ENCODE results near the gene JAG2. TPM values are rescaled to one million over a fixed set of nuclear protein-coding genes. Genes with fewer than 3 reads are reported as not detected.

The JAG2 gene
- total and polyA plus RNA-seq, 2 of the 4 experiments (the other 2 are of a cell fraction), result 0.18 to 0.58 TPM

DNA sequence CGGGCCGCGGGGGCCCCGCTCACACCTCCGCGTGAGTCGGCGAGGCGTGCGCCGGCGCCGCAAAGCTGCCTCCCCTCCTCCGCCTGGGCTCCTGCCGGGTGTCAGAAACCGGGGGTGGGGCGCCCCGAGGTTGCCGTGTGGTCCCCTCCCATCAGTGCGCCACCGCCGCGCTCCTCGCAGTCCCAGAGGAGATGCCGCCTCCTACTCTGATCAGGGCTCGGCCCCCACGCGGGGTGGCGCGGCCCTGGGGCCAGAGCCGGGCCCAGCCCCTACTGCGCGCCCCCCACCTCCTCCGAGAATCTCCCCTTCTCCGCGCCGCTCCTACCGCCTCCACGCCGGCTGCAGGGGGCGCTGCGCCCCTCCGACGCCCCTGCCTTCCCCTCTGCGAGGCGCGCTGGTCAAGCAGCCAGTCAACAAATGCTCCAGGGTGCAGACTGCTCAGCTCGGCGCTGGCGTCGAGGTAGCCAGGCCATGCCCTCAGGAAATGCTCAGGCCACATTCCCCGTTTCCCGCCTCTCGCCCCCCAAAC lies 467 bp upstream of the JAG2 start:
- Histone ChIP-seq H4K5ac (ENCODE audit: low read depth, low read length) (no peak overlapping the region), H3K36me3 (ENCODE audit: control insufficient read depth, insufficient read depth, low read length) (no peaks in the 10 kb centered on the region), H3K23ac (ENCODE audit: low read depth, low read length) (no peak overlapping the region), H3K56ac (ENCODE audit: extremely low read depth, insufficient read depth, low read length) (no peak overlapping the region), H3K9ac (ENCODE audit: low read depth, low read length) (no peak overlapping the region), H4K20me1 (ENCODE audit: insufficient read depth, low read length) (no peaks in the 10 kb centered on the region; the same call in 1 of the 2 replicates), H3K79me1 (ENCODE audit: low read depth in 1 of 2, low read length in 2 of 2) (no peaks in the 10 kb centered on the region), H3K4me3 (ENCODE audit: insufficient read depth, low read depth, low read length) (no peak overlapping the region), H4K91ac (ENCODE audit: insufficient read depth, low read depth, low read length) (no peak overlapping the region), H3K9me1 (ENCODE audit: insufficient read depth, low read length) (no peaks in the 10 kb centered on the region), H3K14ac (replicated peaks; ENCODE audit: low read depth, low read length) (no peak overlapping the region), H2AK9ac (replicated peaks; ENCODE audit: low read depth, low read length, poor library complexity) (no peak overlapping the region), H2AK5ac (ENCODE audit: low read depth, low read length) (no peak overlapping the region), H3K9me3 (ENCODE audit: control insufficient read depth, insufficient read depth, low read length) (no peaks in the 10 kb centered on the region), H2BK20ac (ENCODE audit: low read depth, low read length) (no peak overlapping the region), H2BK5ac (ENCODE audit: low read depth, low read length, poor library complexity, severe bottlenecking) (no peak overlapping the region), H3K27me3 (ENCODE audit: control insufficient read depth, insufficient read depth, low read length) (peaks cover 52% of the 10 kb centered on the region), H2AFZ (replicated peaks; ENCODE audit: low read length, poor library complexity) (peak overlapping the region; percentile 21), H2BK120ac (ENCODE audit: low read depth, low read length) (no peak overlapping the region), H4K8ac (ENCODE audit: low read depth in 2 of 2, low read length in 2 of 2) (no peak overlapping the region), H3K27ac (ENCODE audit: insufficient read depth, low read length) (no peak overlapping the region), H3K4me2 (ENCODE audit: low read depth, low read length) (no peak overlapping the region), H3K4ac (ENCODE audit: low read depth, low read length) (no peak overlapping the region), H3K18ac (ENCODE audit: low read depth, low read length) (no peak overlapping the region), H2BK15ac (ENCODE audit: low read depth, low read length) (no peak overlapping the region), H3K4me1 (ENCODE audit: control insufficient read depth, insufficient read depth, low read length) (peaks cover 3% of the 10 kb centered on the region; the same call in 1 of the 2 replicates)
- BruUV-seq (replicated peaks), result no TSS peak
- dilution Hi-C loops (cut with HindIII; ENCODE audit: low sequenced_read_pairs, unreplicated experiment) (no loop called here), intact Hi-C loops (cut with micrococcal nuclease) (no loop called here), in situ Hi-C loops (cut with MboI; ENCODE audit: low sequenced_read_pairs) (no loop called here)
- ChIA-PET POLR2A (ENCODE audit: unreplicated experiment) (no interaction called here), CTCF (interaction anchor here (1.1 kb wide), 1 partner anchor 80 kb away, joined by 3 read pairs; no protein-coding TSS in a partner anchor)
- no peak for DNase-seq
- peak; percentile 9; the same call in 1 of the 2 replicates for ATAC-seq (ENCODE audit: low read depth)
- TF ChIP-seq RCOR1 (IDR thresholded peaks at IDR 0.05; ENCODE audit: insufficient replicate concordance, low read length) (no peak), SMC3 (IDR thresholded peaks at IDR 0.05; ENCODE audit: low read depth, low read length) (0 out of 2 replicates have a peak, but pooled peaks have one; percentile 10), RAD21 (IDR thresholded peaks at IDR 0.05; ENCODE audit: low read length) (peak; percentile 24; the same call in 1 of the 2 replicates)
- TF ChIP-seq, protein P1, sequence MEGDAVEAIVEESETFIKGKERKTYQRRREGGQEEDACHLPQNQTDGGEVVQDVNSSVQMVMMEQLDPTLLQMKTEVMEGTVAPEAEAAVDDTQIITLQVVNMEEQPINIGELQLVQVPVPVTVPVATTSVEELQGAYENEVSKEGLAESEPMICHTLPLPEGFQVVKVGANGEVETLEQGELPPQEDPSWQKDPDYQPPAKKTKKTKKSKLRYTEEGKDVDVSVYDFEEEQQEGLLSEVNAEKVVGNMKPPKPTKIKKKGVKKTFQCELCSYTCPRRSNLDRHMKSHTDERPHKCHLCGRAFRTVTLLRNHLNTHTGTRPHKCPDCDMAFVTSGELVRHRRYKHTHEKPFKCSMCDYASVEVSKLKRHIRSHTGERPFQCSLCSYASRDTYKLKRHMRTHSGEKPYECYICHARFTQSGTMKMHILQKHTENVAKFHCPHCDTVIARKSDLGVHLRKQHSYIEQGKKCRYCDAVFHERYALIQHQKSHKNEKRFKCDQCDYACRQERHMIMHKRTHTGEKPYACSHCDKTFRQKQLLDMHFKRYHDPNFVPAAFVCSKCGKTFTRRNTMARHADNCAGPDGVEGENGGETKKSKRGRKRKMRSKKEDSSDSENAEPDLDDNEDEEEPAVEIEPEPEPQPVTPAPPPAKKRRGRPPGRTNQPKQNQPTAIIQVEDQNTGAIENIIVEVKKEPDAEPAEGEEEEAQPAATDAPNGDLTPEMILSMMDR (conservative IDR thresholded peaks at IDR 0.05; ENCODE audit: low read depth, low read length), result peak; percentile 41
- 5% methylated on average over 43 of the region's 54 CpGs; no CpG with 5 or more reads in 1 of the 2 experiments for WGBS, 2 experiments (ENCODE audit: extremely low coverage in 2 of 2, insufficient read length in 1 of 2)

Measured in IMR-90 (cell line).